Body of pancreas (tissue), 4 donors: ENCODE data around the gene IGSF10. TPM values are rescaled to one million over a fixed set of nuclear protein-coding genes. Genes with fewer than 3 reads are reported as not detected.

ENCODE experiments used
- ATAC-seq: fragments of 150-250 bp; one replicate; pipeline ENCODE4 v1.9.1; 2016
- DNase-seq, 4 donors: peaks; one replicate each; pipeline ENCODE4 v3.0.0-alpha.2; 2019
- H3K27ac ChIP-seq, 4 donors: fragments of 200-600 bp; sonication (generic); 1 replicate in 3 of 4; 2 replicates in 1 of 4; pipeline versions ENCODE4 v1.5.1 to v1.6.1; 2016 to 2019; ENCODE audit warnings: mild to moderate bottlenecking in 1 of 4, mixed read lengths in 1 of 4, moderate library complexity in 1 of 4
- H3K27me3 ChIP-seq, 2 donors: fragments of 200-600 bp; sonication (generic); one replicate each; pipeline ENCODE4 v1.6.0; 2016; ENCODE audit warnings: mild to moderate bottlenecking in 1 of 2
- H3K36me3 ChIP-seq, 2 donors: fragments of 200-600 bp; sonication (generic); replicated peaks in 1 of 2; 2 replicates each; pipeline ENCODE4 v1.5.1; 2016; ENCODE audit warnings: low read depth in 2 of 2; ENCODE audit not compliant: insufficient read depth in 1 of 2
- H3K4me1 ChIP-seq: fragments of 200-600 bp; sonication (generic); one replicate; pipeline ENCODE4 v1.6.0; 2016
- H3K4me3 ChIP-seq, 2 donors: fragments of 200-600 bp; sonication (generic); 1 replicate in 1 of 2; 2 replicates in 1 of 2; pipeline ENCODE4 v1.5.1; 2016 to 2019
- H3K9me3 ChIP-seq, 3 donors: fragments of 200-600 bp; sonication (generic); 1 replicate in 2 of 3; 2 replicates in 1 of 3; pipeline ENCODE4 v1.5.1; 2016
- POLR2A ChIP-seq, 3 donors: fragments of 450-650 bp; IDR thresholded peaks; one replicate each; pipeline ENCODE4 v1.6.1; 2016; ENCODE audit warnings: antibody characterized with exemption in 3 of 3, mild to moderate bottlenecking in 2 of 3
- WGBS, 2 donors: methylation state at CpG; one replicate each; pipeline ENCODE4 v1.1.5; 2017; 5-methylcytosine and 5-hydroxymethylcytosine counted together
- intact Hi-C: fragments of 100-400 bp; cut with DNase I; formaldehyde crosslinking; loops from one replicate; pipeline ENCODE4 v1.15.1; 2023
- total RNA-seq, 2 donors: library from RNA; depleted of rRNA; stranded (reverse); fragments of >200 nt; gene quantifications; one replicate each; pipeline ENCODE4 v1.1.0, GENCODE V29; 2016
- TF ChIP-seq, protein P1 (sequence below), 7 experiments: fragments of 450-650 bp in 4 of 7; fragments of 200-600 bp in 3 of 7; sonication (generic) in 3 of 7; IDR thresholded peaks; one replicate each; pipeline ENCODE4 v1.5.1; 2016 to 2019; ENCODE audit warnings: antibody characterized with exemption in 7 of 7

IGSF10 gene
- total RNA-seq, 2 donors from 2014 or later: 0.99 to 1.0 TPM

GRCh38 chr3:151426341-151426657 is 34.6 kb downstream of the IGSF10 start:
- Histone ChIP-seq H3K4me3 (no peak overlapping the region), H3K9me3 (no peaks in the 10 kb centered on the region), H3K27me3 (no peaks in the 10 kb centered on the region), H3K36me3 (no peaks in the 10 kb centered on the region), H3K27ac (no peak overlapping the region), H3K4me1 (no peaks in the 10 kb centered on the region)
- DNase-seq (no peak), ATAC-seq (no peak)
- TF ChIP-seq, protein P1, sequence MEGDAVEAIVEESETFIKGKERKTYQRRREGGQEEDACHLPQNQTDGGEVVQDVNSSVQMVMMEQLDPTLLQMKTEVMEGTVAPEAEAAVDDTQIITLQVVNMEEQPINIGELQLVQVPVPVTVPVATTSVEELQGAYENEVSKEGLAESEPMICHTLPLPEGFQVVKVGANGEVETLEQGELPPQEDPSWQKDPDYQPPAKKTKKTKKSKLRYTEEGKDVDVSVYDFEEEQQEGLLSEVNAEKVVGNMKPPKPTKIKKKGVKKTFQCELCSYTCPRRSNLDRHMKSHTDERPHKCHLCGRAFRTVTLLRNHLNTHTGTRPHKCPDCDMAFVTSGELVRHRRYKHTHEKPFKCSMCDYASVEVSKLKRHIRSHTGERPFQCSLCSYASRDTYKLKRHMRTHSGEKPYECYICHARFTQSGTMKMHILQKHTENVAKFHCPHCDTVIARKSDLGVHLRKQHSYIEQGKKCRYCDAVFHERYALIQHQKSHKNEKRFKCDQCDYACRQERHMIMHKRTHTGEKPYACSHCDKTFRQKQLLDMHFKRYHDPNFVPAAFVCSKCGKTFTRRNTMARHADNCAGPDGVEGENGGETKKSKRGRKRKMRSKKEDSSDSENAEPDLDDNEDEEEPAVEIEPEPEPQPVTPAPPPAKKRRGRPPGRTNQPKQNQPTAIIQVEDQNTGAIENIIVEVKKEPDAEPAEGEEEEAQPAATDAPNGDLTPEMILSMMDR (IDR thresholded peaks at IDR 0.05): no peak
- TF ChIP-seq POLR2A (IDR thresholded peaks at IDR 0.05): no peak
- intact Hi-C loops: no loop called here

- Histone ChIP-seq H3K4me1 (no peaks in the 10 kb centered on the region), H3K9me3 (no peaks in the 10 kb centered on the region), H3K27me3 (no peaks in the 10 kb centered on the region), H3K4me3 (no peak overlapping the region), H3K27ac (no peak overlapping the region), H3K36me3 (no peaks in the 10 kb centered on the region)
- intact Hi-C loops: no loop called here
- DNase-seq: no peak
- TF ChIP-seq, protein P1 (IDR thresholded peaks at IDR 0.05): peak in 3 of 7 experiments; percentile 7 to 12 (median 12)
- TF ChIP-seq POLR2A (IDR thresholded peaks at IDR 0.05): no peak
- no peak for ATAC-seq
- 67 to 73% methylated on average over 4 of the region's 4 CpGs for WGBS, 2 donors
Observed at GRCh38 chr3:151425627-151426340, 35.1 kb downstream of the IGSF10 start.

GRCh38 chr3:151423091-151423490 is 37.8 kb downstream of the IGSF10 start:
- intact Hi-C loops: no loop called here
- no peak for TF ChIP-seq POLR2A (IDR thresholded peaks at IDR 0.05)
- TF ChIP-seq, protein P1 (IDR thresholded peaks at IDR 0.05): no peak
- Histone ChIP-seq H3K27me3 (no peaks in the 10 kb centered on the region), H3K27ac (no peak overlapping the region), H3K4me1 (no peaks in the 10 kb centered on the region), H3K4me3 (no peak overlapping the region), H3K9me3 (no peaks in the 10 kb centered on the region), H3K36me3 (no peaks in the 10 kb centered on the region)
- 75 to 78% methylated on average over 5 of the region's 5 CpGs for WGBS, 2 donors
- DNase-seq (no peak), ATAC-seq (no peak)

DNA sequence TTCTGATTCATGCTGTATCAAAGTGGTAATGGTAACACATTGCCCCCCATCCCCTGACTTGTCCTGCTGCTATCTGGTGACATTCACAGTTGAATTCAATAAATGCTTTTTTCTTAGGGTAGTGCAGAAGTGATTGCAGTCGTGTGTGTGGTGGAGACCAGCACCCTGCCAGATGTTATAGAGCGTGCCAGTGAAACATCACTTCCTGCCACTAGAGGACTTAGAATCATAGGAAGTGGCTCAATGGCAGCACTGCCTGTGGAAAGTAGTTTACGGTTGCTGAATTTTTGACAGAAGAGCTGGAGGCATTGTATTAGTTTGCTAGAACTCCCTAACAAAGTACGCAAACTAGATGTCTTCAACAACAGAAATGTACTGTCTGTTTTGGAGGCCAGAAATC is 38.9 kb downstream of the IGSF10 start:
- DNase-seq: no peak
- TF ChIP-seq POLR2A (IDR thresholded peaks at IDR 0.05): no peak
- TF ChIP-seq, protein P1 (IDR thresholded peaks at IDR 0.05): no peak
- Histone ChIP-seq H3K4me1 (no peaks in the 10 kb centered on the region), H3K36me3 (no peaks in the 10 kb centered on the region), H3K9me3 (no peaks in the 10 kb centered on the region), H3K27me3 (no peaks in the 10 kb centered on the region), H3K27ac (no peak overlapping the region), H3K4me3 (no peak overlapping the region)
- no peak for ATAC-seq
- intact Hi-C loops: no loop called here
- WGBS, 2 donors: 78 to 81% methylated on average over 4 of the region's 4 CpGs

GRCh38 chr3:151419806-151420205 is 41.1 kb downstream of the IGSF10 start:
- no peak overlapping the region for H3K27ac ChIP-seq
- DNase-seq (no peak), ATAC-seq (no peak)
- H3K27me3 ChIP-seq: no peaks in the 10 kb centered on the region
- H3K4me3 ChIP-seq: no peak overlapping the region
- 60 to 76% methylated on average over 6 of the region's 6 CpGs for WGBS, 2 donors
- H3K4me1 ChIP-seq: no peaks in the 10 kb centered on the region
- no peaks in the 10 kb centered on the region for H3K36me3 ChIP-seq
- H3K9me3 ChIP-seq: no peaks in the 10 kb centered on the region
- no peak for TF ChIP-seq POLR2A (IDR thresholded peaks at IDR 0.05)
- intact Hi-C loops: no loop called here
